ENCODE results near the gene STH.

The STH gene

GRCh38 chr17:45998987-45999899 is at the start of gene STH:
Gene STH, plus strand, starts transcription at chr17:45999250. Its CDS starts 30 bp downstream, at chr17:45999280.
- Histone ChIP-seq H3K4me3 (ENCODE audit: severe bottlenecking) (no peak within 1 kb of the TSS), H3K36me3 (ENCODE audit: low read depth) (no peaks in the 10 kb centered on the region), H3K27me3 (ENCODE audit: insufficient read depth, poor library complexity, severe bottlenecking) (no peaks in the 10 kb centered on the region), H3K4me1 (ENCODE audit: insufficient read depth, poor library complexity, severe bottlenecking) (no peaks in the 10 kb centered on the region), H3K27ac (ENCODE audit: poor library complexity, severe bottlenecking) (no peak within 1 kb of the TSS), H3K9me3 (ENCODE audit: severe bottlenecking) (no peaks in the 10 kb centered on the region)
- no peak for ATAC-seq (ENCODE audit: low read depth)
- no peak for DNase-seq (ENCODE audit: low spot score)
- no peak for TF ChIP-seq CTCF (IDR thresholded peaks at IDR 0.05; ENCODE audit: poor library complexity, severe bottlenecking)

GRCh38 chr17:45949755-45950320 is 49.2 kb upstream of the STH start:
- H3K4me3 ChIP-seq (ENCODE audit: severe bottlenecking): no peak overlapping the region
- no peaks in the 10 kb centered on the region for H3K4me1 ChIP-seq (ENCODE audit: insufficient read depth, poor library complexity, severe bottlenecking)
- peaks cover 29% of the 10 kb centered on the region for H3K27me3 ChIP-seq (ENCODE audit: insufficient read depth, poor library complexity, severe bottlenecking)
- no peaks in the 10 kb centered on the region for H3K9me3 ChIP-seq (ENCODE audit: severe bottlenecking)
- H3K36me3 ChIP-seq (ENCODE audit: low read depth): no peaks in the 10 kb centered on the region
- DNase-seq (ENCODE audit: low spot score) (no peak), ATAC-seq (ENCODE audit: low read depth) (no peak)
- no peak overlapping the region for H3K27ac ChIP-seq (ENCODE audit: poor library complexity, severe bottlenecking)
- no peak for TF ChIP-seq CTCF (IDR thresholded peaks at IDR 0.05; ENCODE audit: poor library complexity, severe bottlenecking)

GRCh38 chr17:45950888-45951287 is 48.2 kb upstream of the STH start:
- Histone ChIP-seq H3K36me3 (ENCODE audit: low read depth) (no peaks in the 10 kb centered on the region), H3K27ac (ENCODE audit: poor library complexity, severe bottlenecking) (no peak overlapping the region), H3K27me3 (ENCODE audit: insufficient read depth, poor library complexity, severe bottlenecking) (peaks cover 29% of the 10 kb centered on the region), H3K4me3 (ENCODE audit: severe bottlenecking) (no peak overlapping the region), H3K4me1 (ENCODE audit: insufficient read depth, poor library complexity, severe bottlenecking) (no peaks in the 10 kb centered on the region), H3K9me3 (ENCODE audit: severe bottlenecking) (no peaks in the 10 kb centered on the region)
- no peak for DNase-seq (ENCODE audit: low spot score)
- ATAC-seq (ENCODE audit: low read depth): no peak
- no peak for TF ChIP-seq CTCF (IDR thresholded peaks at IDR 0.05; ENCODE audit: poor library complexity, severe bottlenecking)

GRCh38 chr17:45951403-45951802 is 47.6 kb upstream of the STH start:
- H3K27ac ChIP-seq (ENCODE audit: poor library complexity, severe bottlenecking): no peak overlapping the region
- H3K27me3 ChIP-seq (ENCODE audit: insufficient read depth, poor library complexity, severe bottlenecking): peaks cover 29% of the 10 kb centered on the region
- DNase-seq (ENCODE audit: low spot score): no peak
- no peaks in the 10 kb centered on the region for H3K36me3 ChIP-seq (ENCODE audit: low read depth)
- H3K4me1 ChIP-seq (ENCODE audit: insufficient read depth, poor library complexity, severe bottlenecking): no peaks in the 10 kb centered on the region
- H3K9me3 ChIP-seq (ENCODE audit: severe bottlenecking): no peaks in the 10 kb centered on the region
- TF ChIP-seq CTCF (IDR thresholded peaks at IDR 0.05; ENCODE audit: poor library complexity, severe bottlenecking): no peak
- no peak overlapping the region for H3K4me3 ChIP-seq (ENCODE audit: severe bottlenecking)
- no peak for ATAC-seq (ENCODE audit: low read depth)

- Histone ChIP-seq H3K9me3 (ENCODE audit: severe bottlenecking) (no peaks in the 10 kb centered on the region), H3K27me3 (ENCODE audit: insufficient read depth, poor library complexity, severe bottlenecking) (peaks cover 29% of the 10 kb centered on the region), H3K36me3 (ENCODE audit: low read depth) (no peaks in the 10 kb centered on the region), H3K4me1 (ENCODE audit: insufficient read depth, poor library complexity, severe bottlenecking) (no peaks in the 10 kb centered on the region), H3K27ac (ENCODE audit: poor library complexity, severe bottlenecking) (no peak overlapping the region), H3K4me3 (ENCODE audit: severe bottlenecking) (no peak overlapping the region)
- TF ChIP-seq CTCF (IDR thresholded peaks at IDR 0.05; ENCODE audit: poor library complexity, severe bottlenecking): no peak
- DNase-seq (ENCODE audit: low spot score): no peak
- ATAC-seq (ENCODE audit: low read depth): no peak
Observed at GRCh38 chr17:45951941-45952340, 47.1 kb upstream of the STH start.

All from RWPE2 (cell line).